GM20000 (cell line): ENCODE measurements around the gene KLK10.

Experiments
- DNase-seq: peaks from one replicate; pipeline ENCODE4 v3.0.0; 2012; ENCODE audit warnings: low spot score
- TF ChIP-seq, protein P1 (sequence below): IDR thresholded peaks from 2 replicates; pipeline ENCODE4 v1.5.1; 2012; ENCODE audit warnings: mild to moderate bottlenecking, control low read depth; ENCODE audit errors: extremely low read depth, missing control alignments

The KLK10 gene

DNA sequence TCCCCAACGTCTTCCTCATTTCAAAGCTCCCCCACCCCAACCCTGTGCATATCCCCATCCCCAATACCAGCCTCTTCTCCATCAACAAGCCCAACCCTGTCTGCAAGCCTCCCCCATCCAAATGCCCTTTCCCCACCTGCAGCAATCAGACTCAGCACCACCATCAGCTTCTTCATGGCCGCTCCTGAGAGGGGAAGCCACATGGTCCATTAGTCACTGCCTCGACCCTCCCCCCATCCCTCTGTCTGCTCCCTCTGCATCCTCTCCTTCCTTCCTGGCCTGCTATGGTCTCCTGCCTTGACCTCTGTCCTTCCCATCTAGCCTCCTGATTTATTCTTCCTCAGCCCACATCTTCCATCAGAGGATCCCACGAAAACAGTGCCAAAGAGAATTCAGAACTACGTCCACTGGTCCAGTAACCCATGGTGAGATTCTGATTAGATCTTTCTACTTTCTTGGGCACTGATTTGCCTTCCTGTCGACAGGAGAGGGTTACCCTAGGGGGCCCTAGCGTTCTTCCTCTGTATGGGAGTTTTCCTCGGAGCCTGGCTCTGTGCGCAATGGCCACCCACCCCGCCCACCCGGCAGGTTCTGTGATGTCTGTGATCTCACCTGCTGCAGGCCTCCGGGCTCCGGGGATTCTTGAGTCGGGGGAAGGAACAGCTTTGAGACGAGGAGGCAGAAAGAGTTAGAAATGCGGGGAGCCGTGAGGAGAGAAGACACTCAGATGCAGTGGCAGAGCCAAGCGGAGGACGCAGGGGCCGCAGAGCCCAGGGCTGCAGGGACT, 51.4 kb downstream of the KLK10 start:
- DNase-seq, result no peak
- TF ChIP-seq, protein P1, sequence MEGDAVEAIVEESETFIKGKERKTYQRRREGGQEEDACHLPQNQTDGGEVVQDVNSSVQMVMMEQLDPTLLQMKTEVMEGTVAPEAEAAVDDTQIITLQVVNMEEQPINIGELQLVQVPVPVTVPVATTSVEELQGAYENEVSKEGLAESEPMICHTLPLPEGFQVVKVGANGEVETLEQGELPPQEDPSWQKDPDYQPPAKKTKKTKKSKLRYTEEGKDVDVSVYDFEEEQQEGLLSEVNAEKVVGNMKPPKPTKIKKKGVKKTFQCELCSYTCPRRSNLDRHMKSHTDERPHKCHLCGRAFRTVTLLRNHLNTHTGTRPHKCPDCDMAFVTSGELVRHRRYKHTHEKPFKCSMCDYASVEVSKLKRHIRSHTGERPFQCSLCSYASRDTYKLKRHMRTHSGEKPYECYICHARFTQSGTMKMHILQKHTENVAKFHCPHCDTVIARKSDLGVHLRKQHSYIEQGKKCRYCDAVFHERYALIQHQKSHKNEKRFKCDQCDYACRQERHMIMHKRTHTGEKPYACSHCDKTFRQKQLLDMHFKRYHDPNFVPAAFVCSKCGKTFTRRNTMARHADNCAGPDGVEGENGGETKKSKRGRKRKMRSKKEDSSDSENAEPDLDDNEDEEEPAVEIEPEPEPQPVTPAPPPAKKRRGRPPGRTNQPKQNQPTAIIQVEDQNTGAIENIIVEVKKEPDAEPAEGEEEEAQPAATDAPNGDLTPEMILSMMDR, result no peak

DNA sequence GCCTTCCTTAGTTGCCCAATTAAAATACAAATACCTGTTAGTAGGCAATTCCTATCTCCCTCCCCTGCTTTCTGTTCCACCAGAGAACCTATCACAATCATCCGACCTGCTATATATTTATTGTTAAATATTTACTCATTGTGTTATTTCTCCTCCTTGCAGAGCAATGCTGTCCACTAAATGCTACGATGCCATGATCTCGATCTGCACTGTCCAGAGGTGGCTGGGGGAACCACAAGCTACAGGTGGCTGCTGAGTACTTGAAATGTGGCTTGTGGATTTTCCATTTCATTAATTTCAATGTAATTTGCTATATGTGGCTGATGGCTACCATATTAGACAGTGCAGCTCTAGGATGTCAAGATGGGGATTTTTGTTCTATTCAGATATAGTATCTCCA, 55.2 kb downstream of the KLK10 start:
- TF ChIP-seq, protein P1, result no peak
- no peak for DNase-seq

DNA sequence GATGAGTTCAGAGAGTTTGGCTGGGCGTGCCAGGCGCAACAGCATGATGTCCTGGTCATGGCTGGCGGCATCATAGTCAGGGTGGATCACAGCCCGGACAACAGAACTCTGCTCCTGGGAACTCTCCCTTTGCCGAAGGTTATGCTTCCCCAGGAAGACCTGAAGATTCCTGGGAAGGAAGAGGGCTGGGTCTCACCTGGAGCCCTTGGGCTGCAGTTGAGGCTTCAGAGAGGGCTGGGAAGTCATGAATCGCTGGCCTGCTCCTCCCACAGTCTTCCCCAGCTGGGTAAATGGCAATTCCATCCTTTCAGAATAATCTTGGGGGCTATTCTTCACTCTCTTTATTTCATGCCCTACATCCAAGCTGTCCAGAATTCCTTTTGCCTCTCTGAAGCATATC, 56.1 kb downstream of the KLK10 start:
- DNase-seq, result no peak
- TF ChIP-seq, protein P1, result no peak
